Gastroesophageal sphincter (tissue), 3 donors: Measurements from ENCODE around the gene SEMA7A.

Source experiments
- CTCF ChIP-seq, 4 experiments: fragments of 200-600 bp in 2 of 4; fragments of 450-650 bp in 2 of 4; sonication (generic) in 1 of 4; IDR thresholded peaks; one replicate each; pipeline ENCODE4 v1.5.1; 2017 to 2019; ENCODE audit warnings: antibody characterized with exemption in 4 of 4, mild to moderate bottlenecking in 2 of 4, moderate library complexity in 2 of 4
- POLR2A ChIP-seq, 2 donors: fragments of 450-650 bp; IDR thresholded peaks; one replicate each; pipeline ENCODE4 v1.6.1; 2017; ENCODE audit warnings: antibody characterized with exemption in 2 of 2, mild to moderate bottlenecking in 2 of 2, moderate library complexity in 1 of 2
- POLR2AphosphoS5 ChIP-seq: sonication (generic); formaldehyde crosslinking; IDR thresholded peaks from one replicate; pipeline ENCODE4 v1.6.1; 2017; ENCODE audit warnings: antibody characterized with exemption

DNA sequence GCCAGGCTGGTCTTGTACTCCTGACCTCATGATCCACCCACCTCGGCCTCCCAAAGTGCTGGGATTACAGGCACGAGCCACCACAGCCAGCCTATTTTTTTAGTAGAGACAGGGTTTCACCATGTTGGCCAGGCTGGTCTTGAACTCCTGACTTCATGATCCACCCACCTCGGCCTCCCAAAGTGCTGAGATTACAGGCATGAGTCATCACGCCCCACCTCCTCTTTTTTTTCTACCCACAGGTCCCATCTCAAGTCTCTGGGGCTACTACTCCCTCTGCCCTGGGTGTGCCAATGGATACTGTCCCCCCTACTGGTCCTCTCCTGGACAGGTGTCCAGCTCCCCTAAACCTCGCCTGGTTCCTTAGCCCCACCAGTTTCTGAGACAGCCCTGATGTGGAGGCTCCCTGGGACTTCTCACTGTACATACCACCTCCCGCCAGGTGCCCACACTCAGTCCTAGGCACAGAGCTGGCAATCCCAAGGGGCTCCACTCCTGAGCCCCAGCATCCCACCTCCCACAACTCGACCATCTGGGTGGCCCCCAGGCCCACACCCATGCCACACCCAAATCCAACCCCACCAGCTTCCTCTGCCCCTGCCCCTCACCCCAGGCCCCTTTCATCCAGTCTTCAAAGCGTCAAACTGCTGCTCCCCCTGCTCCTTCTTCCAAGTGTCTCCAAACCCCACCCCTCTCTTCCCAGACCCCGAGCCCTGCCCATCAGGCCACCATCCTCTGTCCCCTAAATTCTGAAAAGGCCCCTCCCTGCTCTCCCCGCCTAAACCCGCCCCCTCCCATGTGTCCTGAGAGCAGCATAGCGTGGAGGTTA, 53.2 kb downstream of the SEMA7A start:
- TF ChIP-seq POLR2AphosphoS5 (no peak), CTCF (IDR thresholded peaks at IDR 0.05) (no peak), POLR2A (IDR thresholded peaks at IDR 0.05) (no peak)
